HEK293 (cell line): ENCODE results near the gene CDKAL1.
A peak's percentile ranks its signal among the peaks of the same experiment; 100 is the strongest.

ENCODE experiments used
- CTCF ChIA-PET: fragments of 350-600 bp; formaldehyde crosslinking; extraction: SDS; loops from one replicate; lab custom pipeline; 2021; ENCODE audit warnings: antibody characterized with exemption; lab: Yijun Ruan, JAX
- POLR2A ChIA-PET: fragments of 300-600 bp; formaldehyde crosslinking; extraction: SDS; loops from one replicate; lab custom pipeline; 2020; ENCODE audit warnings: antibody characterized with exemption, inconsistent platforms; lab: Yijun Ruan, JAX
- H3K27ac ChIP-seq: fragments of 200-500 bp; sonication (Bioruptor generic); 2 replicates; pipeline ENCODE4 v1.5.1; 2014; ENCODE audit warnings: low read depth, low read length, control low read depth, inconsistent platforms; ENCODE audit errors: extremely low read depth
- H3K36me3 ChIP-seq, 2 experiments: fragments of 200-500 bp in 1 of 2; sonication (Bioruptor generic) in 1 of 2; 1 replicate in 1 of 2; 2 replicates in 1 of 2; pipeline ENCODE4 v1.5.1; 2014 to 2017; ENCODE audit warnings: inconsistent platforms in 2 of 2, low read length in 2 of 2; ENCODE audit not compliant: control insufficient read depth in 2 of 2, insufficient read depth in 1 of 2
- H3K4me1 ChIP-seq: fragments of 200-500 bp; sonication (Bioruptor generic); 2 replicates; pipeline ENCODE4 v1.5.1; 2014; ENCODE audit warnings: mild to moderate bottlenecking, low read length, inconsistent platforms; ENCODE audit not compliant: control insufficient read depth, insufficient read depth
- H3K4me3 ChIP-seq: 2 replicates; pipeline ENCODE4 v1.5.1; 2011; ENCODE audit warnings: low read depth, mild to moderate bottlenecking, control low read depth, low read length, moderate library complexity
- H3K9me3 ChIP-seq: fragments of 200-500 bp; sonication (Bioruptor generic); 2 replicates; pipeline ENCODE4 v1.5.1; 2014; ENCODE audit warnings: low read depth, low read length, inconsistent platforms; ENCODE audit not compliant: control insufficient read depth, insufficient read depth
- ATF2 ChIP-seq: fragments of 450-650 bp; formaldehyde crosslinking; IDR thresholded peaks from 2 replicates; pipeline ENCODE4 v1.5.1; 2016; ENCODE audit warnings: missing biosample characterization, missing genetic modification characterization, low read depth
- ELK4 ChIP-seq: IDR thresholded peaks from 2 replicates; pipeline ENCODE4 v1.6.1; 2011; ENCODE audit warnings: mild to moderate bottlenecking, low read depth, low read length, borderline replicate concordance
- INSM2 ChIP-seq: fragments of 450-650 bp; formaldehyde crosslinking; IDR thresholded peaks from 2 replicates; pipeline ENCODE4 v1.5.1; 2016; ENCODE audit warnings: missing biosample characterization, missing genetic modification characterization
- MYNN ChIP-seq: fragments of 450-650 bp; formaldehyde crosslinking; IDR thresholded peaks from 2 replicates; pipeline ENCODE4 v1.5.1; 2016; ENCODE audit warnings: missing biosample characterization, missing genetic modification characterization, borderline replicate concordance
- SP2 ChIP-seq: fragments of 450-650 bp; formaldehyde crosslinking; IDR thresholded peaks from 2 replicates; pipeline ENCODE4 v1.5.1; 2016; ENCODE audit warnings: missing biosample characterization, missing genetic modification characterization
- ZBTB17 ChIP-seq: fragments of 450-650 bp; formaldehyde crosslinking; IDR thresholded peaks from 2 replicates; pipeline ENCODE4 v1.5.1; 2016; ENCODE audit warnings: missing biosample characterization, missing genetic modification characterization
- ZBTB20 ChIP-seq: fragments of 450-650 bp; formaldehyde crosslinking; IDR thresholded peaks from 2 replicates; pipeline ENCODE4 v1.5.1; 2016; ENCODE audit warnings: missing biosample characterization, missing genetic modification characterization
- ZNF146 ChIP-seq: fragments of 450-650 bp; formaldehyde crosslinking; IDR thresholded peaks from 2 replicates; pipeline ENCODE4 v1.5.1; 2016; ENCODE audit warnings: missing biosample characterization, missing genetic modification characterization
- ZNF211 ChIP-seq: fragments of 450-650 bp; formaldehyde crosslinking; IDR thresholded peaks from 2 replicates; pipeline ENCODE4 v1.5.1; 2016; ENCODE audit warnings: low read depth, missing biosample characterization, missing genetic modification characterization
- ZNF335 ChIP-seq: fragments of 450-650 bp; formaldehyde crosslinking; conservative IDR thresholded peaks from 2 replicates; pipeline ENCODE4 v1.5.1; 2016; ENCODE audit warnings: missing biosample characterization, missing genetic modification characterization
- ZNF423 ChIP-seq: fragments of 450-650 bp; formaldehyde crosslinking; IDR thresholded peaks from 2 replicates; pipeline ENCODE4 v1.5.1; 2016; ENCODE audit warnings: missing biosample characterization, missing genetic modification characterization
- ZNF501 ChIP-seq: fragments of 450-650 bp; formaldehyde crosslinking; IDR thresholded peaks from 2 replicates; pipeline ENCODE4 v1.5.1; 2016; ENCODE audit warnings: missing biosample characterization, missing genetic modification characterization
- ZNF558 ChIP-seq: fragments of 450-650 bp; formaldehyde crosslinking; IDR thresholded peaks from 2 replicates; pipeline ENCODE4 v1.5.1; 2016; ENCODE audit warnings: missing biosample characterization, missing genetic modification characterization
- ZNF654 ChIP-seq: fragments of 450-650 bp; formaldehyde crosslinking; IDR thresholded peaks from 2 replicates; pipeline ENCODE4 v1.5.1; 2016; ENCODE audit warnings: low read depth, missing biosample characterization, missing genetic modification characterization
- ZNF664 ChIP-seq: fragments of 450-650 bp; formaldehyde crosslinking; IDR thresholded peaks from 2 replicates; pipeline ENCODE4 v1.5.1; 2016; ENCODE audit warnings: missing biosample characterization, missing genetic modification characterization
- ZNF707 ChIP-seq: fragments of 450-650 bp; formaldehyde crosslinking; IDR thresholded peaks from 2 replicates; pipeline ENCODE4 v1.5.1; 2016; ENCODE audit warnings: missing biosample characterization, missing genetic modification characterization
- ZNF776 ChIP-seq: fragments of 450-650 bp; formaldehyde crosslinking; IDR thresholded peaks from 2 replicates; pipeline ENCODE4 v1.5.0; 2017; ENCODE audit warnings: missing biosample characterization, missing genetic modification characterization, borderline replicate concordance
- ZSCAN5A ChIP-seq: fragments of 450-650 bp; formaldehyde crosslinking; IDR thresholded peaks from 2 replicates; pipeline ENCODE4 v1.5.1; 2016; ENCODE audit warnings: missing biosample characterization, missing genetic modification characterization

CDKAL1 gene

GRCh38 chr6:20900389-20901160, 366.3 kb downstream of the CDKAL1 start:
- no peaks in the 10 kb centered on the region for H3K4me1 ChIP-seq
- no peak overlapping the region for H3K27ac ChIP-seq
- no peak overlapping the region for H3K4me3 ChIP-seq
- ChIA-PET POLR2A (no interaction called here), CTCF (no interaction called here)
- H3K36me3 ChIP-seq: no peaks in the 10 kb centered on the region
- no peaks in the 10 kb centered on the region; the same call in 1 of the 2 replicates for H3K9me3 ChIP-seq
- no peak for TF ChIP-seq ZNF501
- TF ChIP-seq ZNF776: no peak
- TF ChIP-seq ZNF335: no peak
- no peak for TF ChIP-seq ZNF707 (tag by site-specific recombination)
- no peak for TF ChIP-seq ZSCAN5A
- TF ChIP-seq MYNN (tag by site-specific recombination): no peak
- no peak for TF ChIP-seq ZNF146 (tag by site-specific recombination)
- TF ChIP-seq SP2: no peak
- TF ChIP-seq INSM2 (tag by site-specific recombination): no peak
- TF ChIP-seq, all 188 proteins: peak for 0

- TF ChIP-seq ZBTB20 (tag by site-specific recombination) (no peak), ZNF423 (tag by site-specific recombination) (no peak), ATF2 (tag by site-specific recombination) (no peak), ZNF558 (tag by site-specific recombination) (peak; percentile 93), ZNF654 (tag by site-specific recombination) (no peak)
- CTCF ChIA-PET: interaction anchor here (0.6 kb wide), 1 partner anchor 7 kb away, joined by 3 read pairs; no protein-coding TSS in a partner anchor
- Histone ChIP-seq H3K4me3 (no peak overlapping the region), H3K27ac (no peak overlapping the region), H3K4me1 (no peaks in the 10 kb centered on the region), H3K9me3 (no peaks in the 10 kb centered on the region; the same call in 1 of the 2 replicates), H3K36me3 (no peaks in the 10 kb centered on the region)
- POLR2A ChIA-PET: no interaction called here
These were observed 371.1 kb downstream of the CDKAL1 start for GRCh38 chr6:20905377-20905776.

- POLR2A ChIA-PET: no interaction called here
- TF ChIP-seq ZNF664 (tag by site-specific recombination): no peak
- no peak for TF ChIP-seq ZBTB17 (tag by site-specific recombination)
- no peak for TF ChIP-seq ZNF423 (tag by site-specific recombination)
- no peak for TF ChIP-seq ZNF211 (tag by site-specific recombination)
- no peak for TF ChIP-seq INSM2 (tag by site-specific recombination)
- no peak for TF ChIP-seq ELK4
These were observed 372.7 kb downstream of the CDKAL1 start for GRCh38 chr6:20906945-20907344.

More at GRCh38 chr6:20906945-20907344, 372.7 kb downstream of the CDKAL1 start:
- CTCF ChIA-PET: no interaction called here
- Histone ChIP-seq H3K9me3 (no peaks in the 10 kb centered on the region; the same call in 1 of the 2 replicates), H3K4me3 (no peak overlapping the region), H3K4me1 (no peaks in the 10 kb centered on the region), H3K27ac (no peak overlapping the region), H3K36me3 (no peaks in the 10 kb centered on the region)
